ENCODE data around the gene SLC15A1. TPM values are rescaled to one million over a fixed set of nuclear protein-coding genes. Genes with fewer than 3 reads are reported as not detected.

The SLC15A1 gene, protein sequence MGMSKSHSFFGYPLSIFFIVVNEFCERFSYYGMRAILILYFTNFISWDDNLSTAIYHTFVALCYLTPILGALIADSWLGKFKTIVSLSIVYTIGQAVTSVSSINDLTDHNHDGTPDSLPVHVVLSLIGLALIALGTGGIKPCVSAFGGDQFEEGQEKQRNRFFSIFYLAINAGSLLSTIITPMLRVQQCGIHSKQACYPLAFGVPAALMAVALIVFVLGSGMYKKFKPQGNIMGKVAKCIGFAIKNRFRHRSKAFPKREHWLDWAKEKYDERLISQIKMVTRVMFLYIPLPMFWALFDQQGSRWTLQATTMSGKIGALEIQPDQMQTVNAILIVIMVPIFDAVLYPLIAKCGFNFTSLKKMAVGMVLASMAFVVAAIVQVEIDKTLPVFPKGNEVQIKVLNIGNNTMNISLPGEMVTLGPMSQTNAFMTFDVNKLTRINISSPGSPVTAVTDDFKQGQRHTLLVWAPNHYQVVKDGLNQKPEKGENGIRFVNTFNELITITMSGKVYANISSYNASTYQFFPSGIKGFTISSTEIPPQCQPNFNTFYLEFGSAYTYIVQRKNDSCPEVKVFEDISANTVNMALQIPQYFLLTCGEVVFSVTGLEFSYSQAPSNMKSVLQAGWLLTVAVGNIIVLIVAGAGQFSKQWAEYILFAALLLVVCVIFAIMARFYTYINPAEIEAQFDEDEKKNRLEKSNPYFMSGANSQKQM
- not detected in 2 replicates for total RNA-seq

DNA sequence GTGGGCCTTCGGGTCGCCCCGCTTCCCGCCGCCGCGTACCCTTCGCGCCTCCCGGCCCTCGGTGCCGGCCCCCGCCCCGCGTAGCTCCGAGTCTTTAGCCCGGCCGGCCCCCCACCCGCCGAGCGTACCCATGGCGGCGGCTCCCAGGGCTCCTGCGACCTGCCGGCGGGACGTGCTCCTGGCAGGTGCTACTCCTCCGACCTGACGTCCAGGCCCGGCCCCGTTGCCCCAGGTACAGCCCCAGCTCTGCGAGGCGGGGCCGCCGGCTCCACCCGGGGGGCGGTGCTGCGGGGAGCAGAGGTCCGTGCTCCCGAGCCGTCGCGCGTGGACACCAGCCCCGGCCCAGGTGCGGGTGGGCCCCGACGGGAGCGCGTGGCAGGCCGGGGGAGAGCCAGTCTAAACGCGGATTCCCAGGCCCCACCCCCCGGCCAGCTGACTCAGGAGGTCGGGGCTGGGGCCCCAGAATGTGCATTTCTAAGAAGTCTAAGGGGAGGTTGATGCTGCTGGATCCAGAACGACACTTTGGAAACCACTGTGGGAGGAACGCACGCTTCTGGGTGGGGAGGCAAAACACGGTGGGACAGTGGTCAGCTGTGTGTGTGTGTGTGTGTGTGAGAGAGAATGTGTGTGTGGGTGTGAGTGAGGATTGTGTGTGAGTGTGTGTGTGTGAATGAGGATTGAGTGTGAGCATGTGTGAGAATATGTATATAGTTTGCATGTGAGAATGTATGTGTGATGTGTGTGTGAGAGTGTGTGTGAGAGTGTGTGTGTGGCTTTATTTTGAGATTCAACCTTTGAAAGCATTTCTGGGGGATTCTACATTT, at the start of gene SLC15A1:
Gene SLC15A1 (minus strand): TSS at position 206 of the 824 bp plus-strand sequence. CDS start 74 bp downstream, at position 132.
- no peak for DNase-seq (ENCODE audit: low read depth)
- TF ChIP-seq CTCF (IDR thresholded peaks at IDR 0.05; ENCODE audit: insufficient read depth, low read depth, low read length) = no peak

GRCh38 chr13:98801626-98802418, 49.4 kb upstream of the SLC15A1 start:
- H3K4me3 ChIP-seq (ENCODE audit: low read depth, low read length) = no peak overlapping the region
- no peak for DNase-seq (ENCODE audit: low read depth)
- TF ChIP-seq CTCF (IDR thresholded peaks at IDR 0.05; ENCODE audit: insufficient read depth, low read depth, low read length) = no peak

More for the DNA sequence above, at the start of gene SLC15A1:
- H3K4me3 ChIP-seq (ENCODE audit: low read depth, low read length) = peak within 1 kb of the TSS; percentile 5

DNA sequence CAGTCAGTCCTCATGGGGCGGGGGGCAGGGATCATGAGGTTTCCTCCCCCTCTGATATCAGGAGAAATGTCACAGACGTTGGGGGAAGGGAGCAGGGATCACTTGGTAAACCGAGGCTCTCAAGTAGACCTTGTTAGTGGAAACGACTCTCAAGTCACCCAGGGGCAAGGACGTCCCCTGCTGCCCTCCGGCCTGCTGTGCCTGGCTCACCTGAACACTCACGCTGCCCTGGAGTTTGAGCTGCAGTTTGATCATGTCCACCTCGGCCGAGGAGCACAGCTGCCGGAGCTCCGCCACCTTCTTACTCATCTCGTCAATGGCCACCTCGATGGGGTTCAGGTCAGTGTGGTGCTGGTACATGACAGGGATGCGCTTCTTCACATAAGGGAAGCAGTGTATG, 47.6 kb upstream of the SLC15A1 start:
- no peak for DNase-seq (ENCODE audit: low read depth)
- no peak overlapping the region for H3K4me3 ChIP-seq (ENCODE audit: low read depth, low read length)
- TF ChIP-seq CTCF (IDR thresholded peaks at IDR 0.05; ENCODE audit: insufficient read depth, low read depth, low read length) = no peak

- DNase-seq (ENCODE audit: low read depth) = peak; percentile 83
- TF ChIP-seq CTCF (IDR thresholded peaks at IDR 0.05; ENCODE audit: insufficient read depth, low read depth, low read length) = no peak
- no peak overlapping the region for H3K4me3 ChIP-seq (ENCODE audit: low read depth, low read length)
These were observed 46.6 kb upstream of the SLC15A1 start for GRCh38 chr13:98798849-98799645.

DNA sequence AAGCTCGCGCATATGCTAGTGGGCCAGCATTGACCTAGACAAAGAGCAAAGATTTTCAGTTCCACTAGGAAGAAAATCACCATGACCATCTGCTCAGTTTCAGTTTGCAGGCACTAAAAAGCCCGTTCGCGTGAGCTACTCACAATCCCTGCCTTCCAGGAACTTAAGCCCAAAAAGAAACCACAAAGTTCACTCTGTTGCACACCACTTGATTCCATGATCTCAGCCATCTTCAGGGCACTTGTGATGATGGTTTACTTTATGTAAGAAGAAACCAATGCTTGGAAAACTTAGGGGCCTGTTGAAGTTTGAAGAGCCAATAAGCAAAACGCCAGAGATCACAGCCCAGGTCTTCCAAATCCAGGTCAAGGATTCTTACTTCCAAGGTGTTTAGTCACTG, 45.0 kb upstream of the SLC15A1 start:
- DNase-seq (ENCODE audit: low read depth) = peak; percentile 61
- no peak overlapping the region for H3K4me3 ChIP-seq (ENCODE audit: low read depth, low read length)
- TF ChIP-seq CTCF (IDR thresholded peaks at IDR 0.05; ENCODE audit: insufficient read depth, low read depth, low read length) = no peak
